Hematopoietic multipotent progenitor cell (in vitro differentiated cells): ENCODE measurements around the gene RGL2. TPM values are rescaled to one million over a fixed set of nuclear protein-coding genes. Genes with fewer than 3 reads are reported as not detected.
"Not testable (repeated sequence)": the region's sequence is repeated elsewhere in the genome, so short reads cannot be mapped to it uniquely, and the experiment has no call there.

Source experiments
- DNase-seq, 3 donors: peaks; one replicate each; pipeline ENCODE4 v3.0.0-alpha.2; 2011 to 2015; ENCODE audit warnings: low read depth in 2 of 3, low spot score in 2 of 3
- total RNA-seq: library from RNA; depleted of rRNA; stranded (reverse); fragments of >200 nt; gene quantifications from one replicate; pipeline ENCODE4 v1.2.3, GENCODE V29; 2012

The RGL2 gene
- total RNA-seq, 1 donor = 35.5 TPM

GRCh38 chr6:33276864-33277662 is 21.7 kb downstream of the RGL2 start, which contains the start of gene B3GALT4:
B3GALT4 (plus strand) TSS chr6:33277123; CDS start chr6:33277420, 297 bp downstream.
- DNase-seq = peak; percentile 54 to 82 (median 76)

GRCh38 chr6:33276581-33276863 is 22.2 kb downstream of the RGL2 start:
- DNase-seq = no peak

- DNase-seq = not testable (repeated sequence)
Observed at GRCh38 chr6:33275795-33276580, 22.8 kb downstream of the RGL2 start.

DNA sequence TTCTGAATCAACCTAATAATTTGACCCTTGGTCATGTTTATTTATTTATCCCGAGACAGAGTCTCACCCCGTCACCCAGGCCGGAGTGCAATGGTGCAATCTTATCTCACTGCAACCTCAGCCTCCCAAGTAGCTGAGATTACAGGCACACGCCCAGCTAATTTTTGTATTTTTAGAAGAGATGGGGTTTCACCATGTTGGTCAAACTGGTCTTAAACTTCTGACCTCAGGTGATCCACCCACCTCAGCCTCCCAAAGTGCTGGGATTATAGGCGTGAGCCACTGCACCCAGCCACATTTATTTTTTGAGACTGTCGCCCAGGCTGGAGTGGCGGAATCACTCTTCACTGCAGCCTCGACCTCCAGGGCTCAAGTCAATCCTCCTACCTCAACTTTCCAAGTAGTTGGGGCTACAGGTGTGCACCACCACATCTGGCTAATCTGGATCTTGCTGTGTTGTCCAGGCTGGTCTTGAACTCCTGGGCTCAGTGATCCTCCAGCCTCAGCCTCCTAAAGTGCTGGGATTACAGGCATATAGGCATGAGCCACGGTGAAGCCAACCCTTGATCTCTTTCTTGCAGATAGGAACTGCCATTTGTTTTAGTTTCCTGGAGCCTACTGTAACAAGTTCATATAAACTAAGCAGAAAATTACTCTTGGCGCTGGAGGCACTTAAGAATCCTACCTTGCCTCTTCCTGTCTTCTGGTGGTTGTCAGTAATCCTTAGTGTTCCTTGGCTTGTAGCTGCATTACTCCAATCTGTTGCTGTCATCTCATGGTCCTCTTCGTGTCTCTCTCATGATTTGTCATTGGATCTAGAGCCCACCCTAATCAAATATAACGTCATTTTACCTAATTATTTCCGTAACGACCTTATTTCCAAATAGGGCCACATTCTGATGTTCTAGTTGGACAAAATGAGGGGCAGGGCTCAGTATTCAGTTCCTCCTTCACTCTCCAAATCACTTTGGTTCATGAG is 24.5 kb downstream of the RGL2 start:
- no peak for DNase-seq

DNA sequence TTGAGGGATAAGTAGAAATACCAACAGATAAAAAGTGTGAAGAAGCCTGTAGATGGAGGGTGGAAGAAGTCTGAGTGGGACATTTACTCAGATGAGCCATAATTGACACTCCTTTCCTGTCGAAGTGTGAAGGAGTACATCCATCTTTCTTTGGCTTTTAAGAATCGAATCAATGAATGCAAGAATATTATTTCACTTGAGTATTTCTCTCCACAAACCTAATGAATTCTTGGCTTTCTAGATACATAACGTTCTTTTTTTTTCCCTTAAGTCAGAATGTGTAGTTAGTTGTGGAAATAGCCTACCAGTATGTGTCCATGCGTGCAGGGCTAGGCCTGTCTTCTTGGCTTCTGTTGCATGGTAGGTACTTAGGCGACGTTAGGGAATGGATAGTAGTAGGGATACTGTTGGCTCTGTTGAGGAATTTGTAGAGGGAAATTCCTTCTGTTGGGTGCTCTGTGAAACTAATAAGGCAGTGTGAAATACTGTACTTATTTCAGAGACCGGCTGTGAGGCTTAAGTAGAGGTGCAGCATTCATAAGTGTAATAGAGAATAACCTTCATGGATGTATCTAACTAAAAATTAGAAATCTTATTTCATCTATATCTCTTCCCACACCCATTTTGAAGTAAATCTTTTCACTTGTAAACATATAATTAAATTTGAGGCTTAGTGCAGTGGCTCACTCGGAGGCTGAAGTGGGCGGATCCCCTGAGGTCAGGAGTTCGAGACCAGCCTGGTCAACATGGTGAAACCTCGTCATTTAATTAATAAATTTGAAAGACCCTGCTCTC is 25.4 kb downstream of the RGL2 start:
- no peak for DNase-seq

DNA sequence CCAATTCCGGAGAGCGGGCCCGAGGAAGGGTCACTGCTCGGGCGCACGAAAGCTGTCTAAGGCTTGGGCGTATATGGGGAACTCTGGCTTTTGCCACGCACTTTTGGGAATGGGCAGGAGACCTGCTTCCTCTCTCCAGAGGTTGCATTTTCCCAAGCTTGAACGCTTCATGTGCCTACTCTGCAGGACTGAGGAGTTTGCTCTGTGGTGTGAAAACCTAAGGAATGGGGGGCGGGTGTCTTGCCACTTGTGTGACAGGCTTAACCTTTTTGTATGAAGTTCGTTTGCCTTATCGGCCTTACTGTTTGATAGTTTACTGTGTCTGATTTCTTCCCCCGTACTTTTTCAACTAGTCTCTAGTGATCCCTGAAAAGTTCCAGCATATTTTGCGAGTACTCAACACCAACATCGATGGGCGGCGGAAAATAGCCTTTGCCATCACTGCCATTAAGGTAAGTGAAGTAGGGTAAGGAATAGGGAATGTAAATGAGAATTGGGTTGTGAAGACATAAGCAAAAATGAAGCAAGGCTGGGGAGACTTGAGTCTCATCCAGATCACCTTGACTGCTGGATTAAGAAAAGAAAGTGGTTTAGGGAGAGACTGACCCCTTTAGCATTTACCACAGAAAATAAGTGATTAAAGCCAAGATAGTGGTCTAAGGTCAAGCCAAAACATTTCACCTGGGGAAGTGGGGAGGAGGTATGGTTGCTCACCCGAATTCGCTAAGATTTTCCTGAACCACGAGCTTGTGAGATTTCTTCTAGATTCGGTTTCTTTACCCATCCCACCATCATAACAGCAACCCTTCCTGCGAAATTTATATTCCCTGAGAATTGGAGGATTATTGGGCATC is 26.2 kb downstream of the RGL2 start:
- no peak for DNase-seq

GRCh38 chr6:33271468-33272274 is 27.1 kb downstream of the RGL2 start, which contains the start of the genes RPS18 and VPS52:
RPS18 (plus strand) TSS chr6:33272075; CDS start chr6:33272120, 45 bp downstream.
VPS52 (minus strand) TSS chr6:33271876; CDS start chr6:33271675, 201 bp downstream.
- DNase-seq = peak; percentile 93 to 99 (median 98)

DNA sequence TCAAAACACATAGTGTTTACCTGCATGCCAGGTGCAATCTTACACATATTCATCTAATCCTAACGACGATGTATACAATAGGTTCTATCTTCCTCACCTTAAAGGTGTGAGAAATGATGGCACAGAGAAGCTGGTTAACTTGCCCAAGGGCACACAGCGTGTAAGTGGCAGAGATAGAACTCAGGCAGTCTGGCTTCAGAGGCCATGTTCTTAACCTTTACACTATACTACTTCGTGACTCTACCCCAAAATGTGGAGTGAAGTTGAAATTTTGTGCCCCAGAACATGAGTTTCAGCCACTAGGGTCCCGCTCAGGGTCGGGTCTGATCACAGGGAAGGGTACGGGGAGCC is 27.6 kb downstream of the RGL2 start:
- no peak for DNase-seq

GRCh38 chr6:33264015-33264414 is 34.7 kb downstream of the RGL2 start:
- DNase-seq = no peak

DNA sequence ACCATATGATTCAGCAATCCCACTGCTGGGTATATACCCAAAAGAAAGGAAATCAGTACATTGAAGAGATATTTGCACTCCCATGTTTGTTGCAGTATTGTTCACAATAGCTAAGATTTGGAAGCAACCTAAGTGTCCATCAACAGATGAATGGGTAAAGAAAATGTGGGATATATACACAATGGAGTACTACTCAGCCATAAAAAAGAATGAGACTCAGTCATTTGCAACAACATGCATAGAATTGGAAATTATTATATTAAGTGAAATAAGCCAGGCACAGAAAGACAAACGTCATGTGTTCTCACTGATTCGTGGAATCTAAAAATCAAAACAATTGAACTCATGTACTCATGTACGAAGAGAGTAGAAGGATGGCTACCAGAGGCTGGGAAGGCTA is 36.3 kb downstream of the RGL2 start:
- not testable (repeated sequence) for DNase-seq

DNA sequence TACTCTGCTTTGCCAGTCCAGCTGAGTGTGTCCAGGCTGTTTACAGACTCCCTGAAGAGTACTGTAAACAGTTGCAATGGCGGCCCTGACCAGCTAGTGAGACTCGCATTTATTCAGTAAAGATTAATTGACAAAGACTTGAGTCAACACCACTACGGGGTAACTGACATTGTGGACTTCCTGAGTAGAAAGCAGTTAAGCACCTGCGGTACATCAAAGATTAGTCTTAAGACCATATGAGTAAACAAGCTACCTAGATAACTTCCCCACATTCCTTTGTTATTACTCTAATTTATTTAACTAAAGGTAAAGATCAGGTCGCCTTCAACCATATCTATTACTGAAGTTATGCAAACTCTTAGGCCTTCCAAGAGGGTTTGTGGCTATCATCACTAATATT is 39.7 kb downstream of the RGL2 start:
- DNase-seq = no peak

GRCh38 chr6:33254591-33254990 is 44.2 kb downstream of the RGL2 start:
- DNase-seq = no peak

DNA sequence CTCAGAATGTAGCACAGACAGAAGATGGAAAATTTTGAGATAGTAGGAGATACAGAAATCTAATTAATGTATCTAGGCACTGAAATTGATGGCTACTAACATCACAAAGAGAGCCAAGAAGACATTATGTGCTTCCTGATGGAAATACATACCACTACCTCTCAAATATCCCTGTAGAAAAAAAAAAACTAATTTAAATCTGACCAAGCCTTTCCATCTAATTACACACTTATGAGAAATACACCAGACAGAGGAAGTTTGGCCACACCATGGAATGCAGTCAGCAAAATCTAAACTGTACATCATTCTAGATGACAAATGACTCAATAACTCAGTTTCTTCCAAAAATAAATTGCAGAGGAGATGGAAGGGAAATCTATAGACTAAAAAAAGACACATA is 46.0 kb downstream of the RGL2 start:
- DNase-seq = no peak

DNA sequence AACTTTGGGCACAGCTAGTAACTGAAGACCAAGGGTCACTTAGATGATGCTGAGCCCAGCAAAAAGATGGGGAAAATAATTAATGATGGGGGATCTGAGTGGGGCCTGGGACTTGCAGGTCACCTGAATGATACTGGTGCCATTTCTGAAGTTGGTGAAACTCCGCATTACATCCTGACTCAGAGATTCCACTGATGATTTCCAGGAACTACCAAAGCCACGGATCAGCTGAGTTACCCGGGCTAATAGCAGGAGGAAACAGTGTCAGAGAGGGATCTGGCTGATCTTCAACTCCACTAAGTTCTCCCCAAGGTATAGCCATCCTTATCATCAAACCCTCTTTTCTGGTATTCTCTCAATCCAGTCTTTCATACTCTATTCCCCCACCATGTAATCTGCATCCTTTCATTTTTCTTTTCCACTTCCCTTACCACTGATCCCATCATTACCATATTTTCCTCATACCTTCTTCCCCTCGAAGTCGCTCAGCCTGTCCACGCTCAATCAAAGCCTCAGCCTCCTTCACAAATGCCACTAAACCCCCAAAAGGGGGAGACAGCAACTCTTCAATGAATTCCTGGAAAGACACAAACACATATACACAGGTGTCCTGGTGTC is 47.2 kb downstream of the RGL2 start:
- no peak for DNase-seq

DNA sequence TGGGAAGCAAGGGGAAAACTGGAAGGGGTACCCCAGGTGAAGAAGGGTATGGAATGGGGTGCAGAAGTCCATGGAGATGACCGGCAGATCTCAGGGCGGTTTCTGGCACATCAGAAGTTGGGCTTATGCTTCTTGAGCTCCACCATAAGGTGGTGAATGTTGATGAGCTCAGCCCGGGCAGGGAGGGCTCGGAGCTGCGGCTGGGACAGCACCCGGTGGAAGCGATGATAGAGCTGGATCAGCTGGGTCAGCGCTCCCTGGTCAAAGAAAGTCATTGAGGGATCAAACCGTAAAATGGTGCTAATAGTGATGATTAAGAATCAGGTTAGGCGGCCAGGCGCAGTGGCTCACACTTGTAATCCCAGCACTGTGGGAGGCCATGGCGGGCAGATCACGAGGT is 48.0 kb downstream of the RGL2 start:
- no peak for DNase-seq

DNA sequence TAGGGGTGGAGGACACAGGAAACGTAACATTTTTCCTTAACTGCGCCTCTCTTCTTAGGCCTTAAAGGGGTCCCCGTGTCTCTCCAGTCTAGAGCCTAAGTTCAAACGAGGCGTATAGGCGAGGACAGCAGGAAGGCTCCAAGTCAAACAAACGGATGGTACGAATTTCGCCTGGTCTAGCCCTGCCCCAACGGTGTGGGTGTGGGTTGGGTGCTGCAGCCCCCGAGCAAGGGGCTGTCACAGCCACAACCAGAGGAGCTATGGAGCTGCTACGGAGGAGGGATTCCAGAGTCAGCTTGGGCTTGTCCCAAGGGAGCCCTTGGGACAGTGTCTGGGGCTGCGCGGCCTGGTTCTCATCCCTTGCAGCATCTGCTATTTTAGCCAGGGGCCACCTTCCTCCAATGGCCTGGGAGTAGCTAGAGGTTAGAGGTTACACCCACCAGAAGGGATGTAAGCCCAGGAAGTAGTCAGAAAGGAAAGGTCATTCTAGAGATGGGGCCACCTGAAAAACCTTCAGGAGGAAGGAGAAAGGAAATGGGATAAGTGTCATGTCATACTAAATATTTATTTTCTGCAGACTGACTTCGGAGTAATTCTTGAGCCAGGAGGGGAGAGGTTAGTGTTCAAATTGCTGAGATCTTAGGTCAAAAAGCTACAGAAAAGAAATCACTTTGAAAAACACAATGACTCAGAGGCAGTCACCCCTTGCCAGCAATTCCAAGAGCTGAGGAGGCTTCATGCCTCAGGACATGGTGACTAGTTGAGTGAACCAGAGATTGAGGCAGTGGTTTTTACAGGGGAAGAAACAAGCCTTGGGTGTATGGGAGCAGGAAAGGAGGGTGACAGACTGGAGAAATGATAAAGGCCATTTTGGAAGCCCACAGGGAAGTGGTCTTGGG is 48.8 kb downstream of the RGL2 start:
- no peak for DNase-seq
